GM18526 (cell line): ENCODE data around the gene ILRUN.

Experiments
- POLR2A ChIP-seq: IDR thresholded peaks from 3 replicates; pipeline ENCODE4 v1.6.1; 2011; ENCODE audit not compliant: insufficient read length; ENCODE audit errors: extremely low read depth

Gene ILRUN

GRCh38 chr6:34697904-34698559, 1.5 kb upstream of the ILRUN start:
- TF ChIP-seq POLR2A: no peak

GRCh38 chr6:34697544-34697836, 923 bp upstream of the ILRUN start:
- no peak for TF ChIP-seq POLR2A

GRCh38 chr6:34696189-34696738, 303 bp downstream of the ILRUN start:
- no peak for TF ChIP-seq POLR2A

- no peak for TF ChIP-seq POLR2A
Observed at GRCh38 chr6:34695729-34696188, 808 bp downstream of the ILRUN start.

- no peak for TF ChIP-seq POLR2A
Observed at GRCh38 chr6:34692280-34692679, 4.3 kb downstream of the ILRUN start.

GRCh38 chr6:34689742-34690141, 6.8 kb downstream of the ILRUN start:
- TF ChIP-seq POLR2A: no peak

- no peak for TF ChIP-seq POLR2A
Observed at GRCh38 chr6:34688956-34689355, 7.6 kb downstream of the ILRUN start.

- no peak for TF ChIP-seq POLR2A
Observed at GRCh38 chr6:34684919-34685318, 11.6 kb downstream of the ILRUN start.

- no peak for TF ChIP-seq POLR2A
Observed at GRCh38 chr6:34684364-34684763, 12.2 kb downstream of the ILRUN start.

GRCh38 chr6:34680802-34681515, 15.6 kb downstream of the ILRUN start:
- TF ChIP-seq POLR2A: no peak

- no peak for TF ChIP-seq POLR2A
Observed at GRCh38 chr6:34679552-34680253, 16.9 kb downstream of the ILRUN start.

- TF ChIP-seq POLR2A: no peak
Observed at GRCh38 chr6:34676140-34676539, 20.4 kb downstream of the ILRUN start.

GRCh38 chr6:34674268-34674639, 22.3 kb downstream of the ILRUN start:
- no peak for TF ChIP-seq POLR2A

GRCh38 chr6:34673064-34673463, 23.5 kb downstream of the ILRUN start:
- TF ChIP-seq POLR2A: no peak

- no peak for TF ChIP-seq POLR2A
Observed at GRCh38 chr6:34672657-34673043, 23.9 kb downstream of the ILRUN start.
